Stimulated activated CD8-positive, alpha-beta memory T cell treated with anti-CD3 and anti-CD28 coated beads, Interleukin-7, amount 100 ng/mL, for 4 hours (primary cell): ENCODE results near the gene OIP5.
"Not testable (repeated sequence)": the region's sequence is repeated elsewhere in the genome, so short reads cannot be mapped to it uniquely, and the experiment has no call there.

Experiments
- DNase-seq, 2 donors: peaks; one replicate each; pipeline ENCODE4 v3.0.0-alpha.2; 2020; ENCODE audit warnings: low read depth in 2 of 2

The OIP5 gene

GRCh38 chr15:41332194-41333025 is at the start of gene OIP5, which contains the start of gene NUSAP1:
OIP5 (minus strand) TSS chr15:41332591; CDS start chr15:41332561, 30 bp downstream.
NUSAP1 (plus strand) TSS chr15:41332881; CDS start chr15:41332958, 77 bp downstream.
- DNase-seq: peak; percentile 97 to 99

DNA sequence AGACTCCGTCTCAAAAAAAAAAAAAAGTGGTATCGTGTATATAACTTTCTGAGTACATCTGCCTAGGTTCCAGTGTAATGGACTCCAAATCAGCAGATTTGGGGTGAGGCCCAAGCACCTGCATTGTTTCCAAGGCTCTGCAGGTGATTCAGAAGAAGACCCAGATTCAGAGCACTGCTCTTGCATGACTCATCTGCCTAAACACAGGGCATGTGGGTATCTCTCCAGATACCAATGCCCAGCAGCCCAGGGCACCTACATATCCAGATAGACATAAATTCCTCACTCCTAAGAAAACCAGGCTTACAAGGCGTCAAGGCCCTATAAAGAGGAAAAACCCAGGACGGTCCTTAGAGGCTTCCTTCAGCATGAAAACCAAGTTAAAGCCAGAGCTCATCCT is 45.6 kb upstream of the OIP5 start:
- DNase-seq: no peak

DNA sequence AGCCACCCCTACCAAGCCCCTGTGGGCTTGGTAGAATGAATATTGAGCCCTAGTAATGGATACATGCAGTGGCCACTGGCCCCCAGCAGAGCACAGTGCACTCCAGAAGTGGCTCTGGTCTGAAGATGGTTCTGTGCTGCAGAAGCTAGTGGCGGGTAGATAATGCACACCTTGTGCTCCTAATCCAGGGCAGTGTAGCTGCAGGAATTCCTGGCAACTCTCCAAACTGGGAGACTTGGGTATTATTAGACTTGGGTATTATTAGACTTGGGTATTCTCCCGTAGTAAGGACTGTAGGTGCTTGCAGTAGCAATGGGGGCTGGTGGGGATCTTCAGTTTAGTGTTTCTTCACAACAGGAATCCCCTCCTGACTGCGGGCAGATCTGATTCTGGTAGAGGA is 35.0 kb upstream of the OIP5 start:
- no peak for DNase-seq

DNA sequence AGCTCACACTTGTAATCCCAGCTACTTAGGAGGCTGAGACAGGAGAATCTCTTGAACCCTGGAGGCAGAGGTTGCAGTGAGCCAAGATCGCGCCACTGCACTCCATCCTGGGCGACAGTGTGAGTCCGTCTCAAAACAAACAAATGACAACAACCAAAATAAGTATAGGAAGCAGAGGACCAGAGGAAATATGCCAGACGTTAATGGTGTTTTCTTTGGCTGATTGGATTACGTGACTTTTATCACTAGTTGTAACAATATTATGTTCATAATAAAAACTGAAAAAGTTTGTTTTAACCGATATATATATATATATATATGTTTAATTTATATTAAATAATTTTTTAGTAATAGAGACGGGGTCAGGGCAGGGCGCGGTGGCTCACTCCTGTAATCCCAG is 22.0 kb upstream of the OIP5 start:
- DNase-seq: no peak

DNA sequence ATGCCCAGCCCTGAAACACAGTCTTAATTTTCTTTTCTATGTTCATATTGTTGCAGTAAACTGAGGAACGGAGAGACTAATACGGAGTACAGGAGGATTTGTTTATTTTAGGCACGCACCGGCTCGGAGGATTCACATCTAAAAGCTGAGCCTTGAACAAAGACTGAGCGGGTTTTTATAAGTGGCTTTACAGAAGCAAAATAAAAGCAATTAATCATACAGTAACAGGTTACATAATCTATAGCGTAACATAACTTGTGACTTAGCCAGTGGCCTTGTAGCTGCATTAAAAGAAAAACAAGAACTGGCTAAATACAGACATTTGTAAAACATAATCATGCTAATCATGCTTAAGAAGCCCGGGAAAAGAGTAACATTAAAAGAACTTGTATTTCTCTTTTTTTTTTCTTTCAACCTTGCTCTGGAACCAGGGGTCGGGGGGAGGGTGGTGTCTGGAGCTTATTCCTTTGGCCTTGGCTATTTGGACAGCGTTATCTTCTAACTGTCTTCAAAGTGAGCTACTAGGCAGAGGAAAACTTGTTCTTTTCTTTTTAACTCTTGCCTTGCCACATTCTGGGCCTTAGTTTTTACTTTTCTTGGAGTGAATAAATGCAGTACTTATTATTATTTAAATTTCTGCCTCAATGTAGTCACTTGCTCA is 17.8 kb upstream of the OIP5 start:
- DNase-seq: no peak

DNA sequence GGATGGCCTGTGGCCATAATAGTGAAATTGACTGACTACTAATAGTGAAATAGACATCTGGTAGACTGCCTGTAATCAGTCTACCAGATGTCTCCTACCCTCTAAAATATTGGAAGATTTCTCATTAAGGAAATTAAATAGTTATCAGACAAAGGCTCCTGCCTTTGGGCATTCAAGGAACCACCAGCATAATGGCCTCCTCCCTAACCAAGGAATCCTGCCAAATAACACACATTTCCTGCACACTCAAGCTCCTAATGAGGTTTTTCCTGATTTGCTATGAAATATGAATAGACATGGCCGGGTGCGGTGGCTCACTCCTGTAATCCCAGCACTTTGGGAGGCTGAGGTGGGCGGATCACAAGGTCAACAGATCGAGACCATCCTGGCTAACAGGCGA is 14.8 kb upstream of the OIP5 start:
- DNase-seq: no peak

DNA sequence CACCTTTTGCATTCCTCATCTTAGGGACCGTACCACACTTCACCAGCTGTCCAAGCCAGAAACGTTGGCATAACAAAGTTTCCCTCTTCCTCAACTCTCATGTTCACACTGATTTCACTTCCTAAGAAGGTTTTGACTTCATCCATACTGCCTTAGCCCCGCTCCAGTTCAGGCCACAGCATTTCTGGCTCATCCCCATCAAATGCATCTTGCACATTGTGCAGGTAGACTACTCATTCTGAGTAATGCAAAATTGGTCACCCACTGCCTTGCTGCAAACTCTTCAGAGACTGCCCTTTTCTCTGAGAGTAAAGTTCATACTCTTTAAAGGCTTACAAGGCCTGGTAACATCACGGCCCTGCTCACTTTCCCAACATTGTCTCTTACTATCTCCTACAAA is 9.1 kb upstream of the OIP5 start:
- DNase-seq: no peak

DNA sequence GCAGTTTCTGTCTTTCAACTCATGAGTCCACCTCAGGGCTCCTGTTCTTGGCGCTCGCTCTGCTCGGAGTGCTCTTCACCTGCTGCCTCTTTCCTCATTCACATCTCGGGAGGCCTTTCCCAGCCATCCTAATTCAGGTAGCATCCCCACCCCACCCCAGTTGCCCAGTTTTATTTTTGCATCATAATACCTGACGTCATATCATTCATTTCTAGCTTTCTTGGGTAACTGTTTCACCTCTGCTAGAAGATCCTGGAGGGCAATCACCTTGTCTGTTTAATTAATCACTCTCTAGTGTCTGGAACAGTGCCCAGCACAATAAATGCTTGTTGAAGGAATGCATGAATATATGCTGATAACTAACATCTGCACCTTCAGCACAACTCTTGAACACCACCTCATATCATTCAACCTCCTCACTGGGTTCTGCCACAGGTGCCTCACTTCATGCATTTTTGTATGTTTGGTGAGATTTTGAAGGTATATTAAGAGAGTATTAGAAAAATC is 7.9 kb upstream of the OIP5 start:
- no peak for DNase-seq

- no peak for DNase-seq
Observed at GRCh38 chr15:41337631-41338522, 5.5 kb upstream of the OIP5 start.

DNA sequence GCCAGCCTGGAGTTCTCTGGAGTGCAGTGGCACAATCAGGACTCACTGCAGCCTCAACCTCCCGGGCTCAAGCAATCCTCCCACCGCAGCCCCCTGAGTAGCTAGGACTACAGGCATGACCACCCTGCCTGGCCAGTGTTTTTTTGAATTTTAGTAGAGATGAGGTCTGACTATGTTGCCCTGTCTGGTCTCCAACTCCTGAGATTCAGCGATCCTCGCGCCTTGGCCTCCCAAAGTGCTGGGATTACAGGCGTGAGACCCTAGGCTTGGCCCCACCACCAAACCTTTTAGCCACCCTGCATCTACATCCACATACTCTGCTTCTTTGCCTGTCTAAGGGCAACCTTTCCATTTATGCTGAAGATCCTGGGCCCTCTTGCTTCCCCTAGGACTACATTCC is 4.7 kb upstream of the OIP5 start:
- no peak for DNase-seq

- no peak for DNase-seq
Observed at GRCh38 chr15:41336549-41336948, 4.2 kb upstream of the OIP5 start.

GRCh38 chr15:41334293-41335120 is 2.1 kb upstream of the OIP5 start:
- no peak for DNase-seq

DNA sequence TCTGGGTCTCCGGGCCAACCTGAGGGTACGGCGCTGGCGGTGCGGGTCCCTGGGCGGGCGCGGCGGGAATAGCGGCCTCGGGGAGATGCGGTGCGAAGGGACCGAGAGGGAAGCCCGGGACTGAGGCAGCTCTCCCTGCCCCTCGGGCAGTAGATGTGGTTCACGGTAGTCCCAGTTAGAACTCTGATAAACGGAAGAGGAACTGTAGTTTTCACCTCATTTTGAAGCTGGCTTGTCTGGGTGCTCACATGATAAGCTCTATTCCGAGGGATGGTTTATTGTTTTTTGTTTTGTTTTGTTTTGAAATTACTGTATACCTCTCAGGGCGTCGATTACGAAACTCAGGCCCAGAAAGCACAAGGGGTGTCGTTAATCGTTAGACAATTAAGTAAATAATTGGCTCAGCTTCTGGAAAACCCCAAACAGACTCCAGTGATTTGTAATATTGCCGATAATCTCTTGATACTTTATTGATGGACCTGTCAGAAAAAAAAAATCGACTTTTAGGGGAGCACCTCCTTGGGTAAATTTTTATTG is 703 bp upstream of the OIP5 start:
- DNase-seq: no peak

DNA sequence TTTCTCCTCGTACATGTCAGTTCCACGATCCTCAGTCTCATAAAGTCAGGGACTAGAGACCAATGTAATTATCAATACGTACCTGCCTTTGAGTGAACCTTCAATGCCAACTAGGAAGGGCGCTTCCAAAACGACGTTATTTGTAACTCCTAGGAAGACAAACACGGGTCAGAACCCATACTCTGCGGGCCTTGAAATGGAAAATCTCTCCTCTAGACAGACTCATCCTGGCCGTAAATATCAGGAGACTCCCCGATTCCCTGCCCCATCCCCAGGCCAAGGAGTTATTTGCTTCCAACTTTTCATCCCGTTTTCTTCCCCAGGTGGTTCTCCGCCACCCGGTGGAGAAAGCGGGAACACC is 578 bp downstream of the OIP5 start:
- DNase-seq: no peak

DNA sequence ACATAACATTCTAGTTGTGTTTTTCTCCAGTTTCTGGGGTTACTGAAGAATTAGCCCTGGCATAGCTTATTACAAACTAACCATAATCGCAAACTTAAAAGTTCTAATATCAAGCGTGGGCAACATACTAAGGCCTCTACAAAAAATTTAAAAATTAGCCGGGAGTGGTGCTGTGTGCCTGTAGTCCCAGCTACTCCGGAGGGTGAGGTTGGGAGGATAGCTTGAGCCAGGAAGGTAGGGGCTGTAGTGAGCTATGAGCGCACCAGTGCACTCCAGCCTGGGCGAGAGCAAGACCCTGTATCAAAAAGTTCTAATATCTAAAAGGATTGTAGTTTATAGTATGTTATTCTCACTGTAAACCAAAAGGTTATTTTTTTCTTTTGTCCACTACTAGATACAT is 1.1 kb downstream of the OIP5 start:
- DNase-seq: no peak

- no peak for DNase-seq
Observed at GRCh38 chr15:41323611-41324010, 8.8 kb downstream of the OIP5 start.

- not testable (repeated sequence) for DNase-seq
Observed at GRCh38 chr15:41320805-41321330, 11.5 kb downstream of the OIP5 start.

GRCh38 chr15:41309226-41309905 is 23.0 kb downstream of the OIP5 start:
- DNase-seq: no peak

- DNase-seq: no peak
Observed at GRCh38 chr15:41307679-41308078, 24.7 kb downstream of the OIP5 start.

GRCh38 chr15:41304149-41304770 is 28.1 kb downstream of the OIP5 start:
- no peak for DNase-seq
